ENCODE results near the gene CCDC77. TPM values are rescaled to one million over a fixed set of nuclear protein-coding genes. Genes with fewer than 3 reads are reported as not detected.

Gene CCDC77
- total RNA-seq, 4 donors from 2014 or later = 5.1 to 23.4 (median 7.6) TPM

DNA sequence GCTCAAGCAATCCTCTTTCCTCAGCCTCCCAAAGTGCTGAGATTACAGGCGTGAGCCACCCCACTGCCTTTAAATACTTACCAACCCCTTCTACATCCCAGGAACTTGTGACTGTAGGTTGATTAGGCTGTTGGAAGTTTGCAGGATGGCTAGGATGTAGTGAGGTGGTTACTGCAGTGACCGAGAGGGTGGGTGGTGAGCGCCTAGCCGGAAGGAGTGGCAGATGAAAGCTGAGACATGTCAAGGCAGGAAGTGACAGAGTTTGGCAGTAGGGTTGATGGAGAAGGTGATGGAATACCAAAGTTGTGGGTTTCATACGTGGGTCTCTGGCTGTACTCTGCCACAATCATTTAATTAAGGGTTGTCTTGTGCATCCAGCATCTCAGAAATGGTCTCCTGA lies 71.8 kb downstream of the CCDC77 start:
- H3K36me3 ChIP-seq = no peaks in the 10 kb centered on the region
- no peaks in the 10 kb centered on the region for H3K27me3 ChIP-seq
- 86 to 93% methylated on average over 5 of the region's 5 CpGs for WGBS, 2 donors
- no peak overlapping the region for H3K4me3 ChIP-seq
- H3K4me1 ChIP-seq = no peaks in the 10 kb centered on the region
- DNase-seq (ENCODE audit: low spot score in 2 of 2) = no peak
- no peaks in the 10 kb centered on the region for H3K9me3 ChIP-seq
- no peak overlapping the region for H3K27ac ChIP-seq
- no peak for TF ChIP-seq EP300 (IDR thresholded peaks at IDR 0.05)
- TF ChIP-seq POLR2A (IDR thresholded peaks at IDR 0.05) = no peak
- TF ChIP-seq, protein P1, sequence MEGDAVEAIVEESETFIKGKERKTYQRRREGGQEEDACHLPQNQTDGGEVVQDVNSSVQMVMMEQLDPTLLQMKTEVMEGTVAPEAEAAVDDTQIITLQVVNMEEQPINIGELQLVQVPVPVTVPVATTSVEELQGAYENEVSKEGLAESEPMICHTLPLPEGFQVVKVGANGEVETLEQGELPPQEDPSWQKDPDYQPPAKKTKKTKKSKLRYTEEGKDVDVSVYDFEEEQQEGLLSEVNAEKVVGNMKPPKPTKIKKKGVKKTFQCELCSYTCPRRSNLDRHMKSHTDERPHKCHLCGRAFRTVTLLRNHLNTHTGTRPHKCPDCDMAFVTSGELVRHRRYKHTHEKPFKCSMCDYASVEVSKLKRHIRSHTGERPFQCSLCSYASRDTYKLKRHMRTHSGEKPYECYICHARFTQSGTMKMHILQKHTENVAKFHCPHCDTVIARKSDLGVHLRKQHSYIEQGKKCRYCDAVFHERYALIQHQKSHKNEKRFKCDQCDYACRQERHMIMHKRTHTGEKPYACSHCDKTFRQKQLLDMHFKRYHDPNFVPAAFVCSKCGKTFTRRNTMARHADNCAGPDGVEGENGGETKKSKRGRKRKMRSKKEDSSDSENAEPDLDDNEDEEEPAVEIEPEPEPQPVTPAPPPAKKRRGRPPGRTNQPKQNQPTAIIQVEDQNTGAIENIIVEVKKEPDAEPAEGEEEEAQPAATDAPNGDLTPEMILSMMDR (IDR thresholded peaks at IDR 0.05) = no peak

- Histone ChIP-seq H3K27me3 (no peaks in the 10 kb centered on the region), H3K36me3 (no peaks in the 10 kb centered on the region), H3K9me3 (no peaks in the 10 kb centered on the region), H3K4me1 (no peaks in the 10 kb centered on the region), H3K4me3 (no peak overlapping the region), H3K27ac (no peak overlapping the region)
- DNase-seq (ENCODE audit: low spot score in 2 of 2) = no peak
- 68 to 73% methylated on average over 9 of the region's 9 CpGs for WGBS, 2 donors
- TF ChIP-seq, protein P1 (IDR thresholded peaks at IDR 0.05) = no peak
- TF ChIP-seq EP300 (IDR thresholded peaks at IDR 0.05) (no peak), POLR2A (IDR thresholded peaks at IDR 0.05) (no peak)
Measured at GRCh38 chr12:473863-474577, 72.6 kb downstream of the CCDC77 start.

DNA sequence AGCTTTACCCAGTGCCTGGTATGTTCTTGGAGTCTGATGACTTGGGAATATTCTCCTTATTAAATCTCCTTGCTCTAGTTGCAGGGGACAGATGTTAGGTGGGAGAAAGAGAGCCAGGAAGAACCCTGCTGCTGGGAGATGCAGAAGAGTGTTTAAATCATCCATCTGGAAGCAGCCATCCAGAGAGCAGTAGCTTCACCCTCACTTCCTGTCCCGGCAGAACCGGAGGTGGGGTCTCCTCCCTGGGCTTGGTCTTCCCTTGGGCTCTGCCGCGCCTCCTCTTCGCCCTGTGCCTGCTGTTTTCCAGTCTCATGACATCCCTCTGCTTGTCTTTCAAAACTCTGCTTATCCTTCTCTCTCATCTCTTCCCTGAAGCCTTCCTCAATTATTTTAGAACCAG lies 73.8 kb downstream of the CCDC77 start:
- TF ChIP-seq, protein P1 (IDR thresholded peaks at IDR 0.05) = no peak
- TF ChIP-seq EP300 (IDR thresholded peaks at IDR 0.05) = no peak
- no peak for TF ChIP-seq POLR2A (IDR thresholded peaks at IDR 0.05)
- no peaks in the 10 kb centered on the region for H3K9me3 ChIP-seq
- H3K27ac ChIP-seq = no peak overlapping the region
- H3K27me3 ChIP-seq = no peaks in the 10 kb centered on the region
- no peak overlapping the region for H3K4me3 ChIP-seq
- WGBS, 2 donors = 35 to 50% methylated on average over 5 of the region's 5 CpGs
- DNase-seq (ENCODE audit: low spot score in 2 of 2) = no peak
- no peaks in the 10 kb centered on the region for H3K36me3 ChIP-seq
- H3K4me1 ChIP-seq = no peaks in the 10 kb centered on the region

DNA sequence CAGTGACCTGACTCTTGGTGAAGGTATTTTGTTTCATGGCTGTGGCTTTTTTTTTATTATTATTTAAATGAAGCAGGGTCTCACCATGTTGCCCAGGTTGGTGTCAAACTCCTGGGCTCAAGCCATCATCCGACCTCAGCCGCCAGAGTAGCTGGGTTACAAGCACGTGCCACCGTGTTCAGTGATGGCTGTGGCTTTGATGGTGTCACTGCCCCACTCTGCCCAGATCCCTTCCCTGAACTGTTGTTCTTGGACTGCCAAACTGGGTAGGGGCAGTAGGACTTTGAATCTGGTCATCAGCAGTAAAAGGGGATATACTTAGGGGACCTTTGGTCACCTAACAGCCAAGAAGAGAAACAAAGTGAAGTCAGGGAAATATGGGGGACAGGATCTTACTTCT lies 77.7 kb downstream of the CCDC77 start:
- TF ChIP-seq, protein P1 (IDR thresholded peaks at IDR 0.05) = no peak
- TF ChIP-seq POLR2A (IDR thresholded peaks at IDR 0.05) (no peak), EP300 (IDR thresholded peaks at IDR 0.05) (no peak)
- no peak overlapping the region for H3K4me3 ChIP-seq
- no peaks in the 10 kb centered on the region for H3K9me3 ChIP-seq
- H3K27me3 ChIP-seq = no peaks in the 10 kb centered on the region
- DNase-seq (ENCODE audit: low spot score in 2 of 2) = no peak
- H3K36me3 ChIP-seq = no peaks in the 10 kb centered on the region
- no peak overlapping the region for H3K27ac ChIP-seq
- 93 to 96% methylated on average over 4 of the region's 4 CpGs for WGBS, 2 donors
- H3K4me1 ChIP-seq = peaks cover 0 to 15% (median 1%) of the 10 kb centered on the region in 4 donors
